Dedifferentiated amniotic fluid mesenchymal stem cell (primary cell): ENCODE results near the gene ENGASE.

Experiments
- DNase-seq: peaks from one replicate; pipeline ENCODE4 v3.0.0-alpha.2; 2016; ENCODE audit errors: extremely low spot score

Gene ENGASE

DNA sequence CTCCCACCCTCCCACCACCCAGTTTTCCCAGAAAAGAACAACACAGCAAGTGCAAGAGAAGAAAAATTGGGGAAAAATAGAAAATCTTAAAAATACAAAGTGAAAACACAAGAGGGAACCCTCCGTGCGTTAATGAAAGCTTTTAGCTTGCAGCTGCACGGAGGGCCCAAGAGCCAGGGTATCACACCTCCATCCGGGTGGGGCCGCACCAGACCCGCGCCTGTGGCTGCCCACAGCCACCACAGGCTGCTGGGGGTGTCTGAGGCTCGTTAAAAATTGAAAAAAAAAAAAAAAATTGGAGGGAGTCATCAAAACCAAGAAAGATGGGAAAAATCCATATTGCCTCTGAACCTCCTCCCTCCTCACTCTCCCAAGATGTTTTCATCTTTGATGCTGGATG is 18.6 kb downstream of the ENGASE start:
- DNase-seq, result no peak

GRCh38 chr17:79094261-79094660 is 19.6 kb downstream of the ENGASE start:
- DNase-seq, result no peak

DNA sequence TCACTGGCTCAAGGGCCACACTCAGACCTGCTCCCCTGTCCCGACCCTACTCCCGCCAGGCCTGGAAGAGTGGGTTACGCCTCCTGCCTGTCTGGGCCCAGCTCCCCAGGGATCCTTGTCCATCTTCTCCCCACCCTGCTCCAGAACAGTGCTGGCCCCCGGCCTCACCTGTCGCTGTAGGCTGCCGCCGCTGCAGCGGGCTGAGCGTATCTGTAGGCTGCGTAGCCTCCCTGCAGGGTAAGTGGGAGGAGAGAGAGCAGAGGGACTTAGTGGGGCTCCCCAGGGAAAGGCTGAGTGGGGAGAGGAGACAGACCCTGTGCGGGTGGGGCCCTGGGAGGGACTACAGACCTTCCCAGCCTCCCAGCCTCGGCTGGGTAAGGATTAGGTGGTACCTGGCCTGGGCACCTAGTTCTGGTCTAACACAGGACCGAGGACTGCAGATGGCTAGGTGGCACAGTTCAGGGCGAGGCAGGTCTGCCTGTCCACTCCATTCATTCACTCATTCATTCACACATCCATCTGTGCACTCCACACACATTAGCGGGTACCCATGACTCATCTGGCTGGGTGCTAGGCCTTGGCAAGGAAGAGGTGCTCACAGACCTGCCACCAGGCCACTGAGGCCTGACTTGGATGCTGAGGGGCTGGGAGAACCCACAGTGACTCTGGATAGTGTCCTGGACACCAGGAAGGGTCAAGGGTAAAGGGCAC is 20.9 kb downstream of the ENGASE start:
- no peak for DNase-seq

- DNase-seq, result no peak
Observed at GRCh38 chr17:79096477-79096876, 21.9 kb downstream of the ENGASE start.

- DNase-seq, result no peak
Observed at GRCh38 chr17:79097226-79098055, 22.8 kb downstream of the ENGASE start.

- no peak for DNase-seq
Observed at GRCh38 chr17:79098282-79098867, 23.8 kb downstream of the ENGASE start.

- no peak for DNase-seq
Observed at GRCh38 chr17:79100405-79100804, 25.8 kb downstream of the ENGASE start.

- DNase-seq, result no peak
Observed at GRCh38 chr17:79101111-79101673, 26.6 kb downstream of the ENGASE start.

DNA sequence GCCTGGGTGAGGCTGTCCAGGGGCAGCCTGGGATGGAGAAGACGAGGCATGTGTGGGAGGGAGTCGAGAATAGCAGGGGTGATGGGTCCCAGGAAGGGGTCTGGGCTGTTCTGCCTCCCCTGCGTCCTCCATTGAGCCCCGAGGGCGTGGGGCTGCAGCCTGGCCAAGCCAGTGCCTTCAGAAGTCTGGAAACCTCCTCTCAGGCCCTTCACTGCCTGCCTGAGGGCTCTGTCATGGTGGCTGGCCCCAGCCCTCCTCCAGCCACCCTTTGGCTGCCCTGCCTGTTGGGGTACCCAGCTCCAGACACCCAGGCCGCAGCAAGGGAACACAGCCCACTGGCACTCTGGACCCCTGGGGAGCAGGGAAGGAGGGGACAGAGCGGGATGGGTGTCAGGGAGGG is 27.6 kb downstream of the ENGASE start:
- DNase-seq, result no peak

- DNase-seq, result no peak
Observed at GRCh38 chr17:79104898-79105600, 30.4 kb downstream of the ENGASE start.

GRCh38 chr17:79105937-79106336 is 31.3 kb downstream of the ENGASE start:
- DNase-seq, result no peak

- DNase-seq, result no peak
Observed at GRCh38 chr17:79106958-79107357, 32.3 kb downstream of the ENGASE start.

DNA sequence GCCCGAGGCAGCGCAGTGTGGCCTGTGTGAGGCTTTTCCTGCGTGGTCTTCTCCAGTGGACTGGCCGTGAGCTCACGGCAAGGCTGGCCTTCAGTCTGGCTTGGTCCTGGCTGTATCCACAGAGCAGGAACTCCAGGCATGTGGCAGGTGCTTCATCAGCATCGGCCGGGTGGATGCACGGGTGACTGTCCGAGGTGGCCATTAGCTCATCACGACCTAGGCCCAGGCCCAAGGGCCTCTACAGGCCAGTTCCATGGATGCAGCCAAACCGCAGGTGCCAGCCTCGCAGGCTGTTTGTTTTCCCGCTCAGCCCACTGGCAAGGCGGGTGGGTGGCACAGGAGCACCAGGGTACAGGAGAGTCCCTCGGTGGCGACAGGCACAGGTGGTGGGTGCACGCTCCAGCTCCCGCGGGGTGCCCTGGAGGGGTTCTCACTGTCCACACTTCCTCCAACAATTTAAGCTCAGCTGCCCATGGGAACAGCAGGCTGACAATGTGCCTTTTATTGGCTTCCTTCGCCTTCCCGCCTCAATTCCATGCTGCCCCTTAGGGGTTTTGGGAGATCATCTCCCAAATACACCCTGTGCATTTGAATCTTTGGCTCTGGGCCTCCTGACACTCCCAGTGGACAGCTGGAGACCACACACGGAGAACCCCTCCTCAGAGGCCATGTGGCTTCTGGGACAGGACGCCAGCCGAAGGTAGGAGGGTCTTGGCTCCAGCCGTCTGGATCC is 33.0 kb downstream of the ENGASE start:
- no peak for DNase-seq

DNA sequence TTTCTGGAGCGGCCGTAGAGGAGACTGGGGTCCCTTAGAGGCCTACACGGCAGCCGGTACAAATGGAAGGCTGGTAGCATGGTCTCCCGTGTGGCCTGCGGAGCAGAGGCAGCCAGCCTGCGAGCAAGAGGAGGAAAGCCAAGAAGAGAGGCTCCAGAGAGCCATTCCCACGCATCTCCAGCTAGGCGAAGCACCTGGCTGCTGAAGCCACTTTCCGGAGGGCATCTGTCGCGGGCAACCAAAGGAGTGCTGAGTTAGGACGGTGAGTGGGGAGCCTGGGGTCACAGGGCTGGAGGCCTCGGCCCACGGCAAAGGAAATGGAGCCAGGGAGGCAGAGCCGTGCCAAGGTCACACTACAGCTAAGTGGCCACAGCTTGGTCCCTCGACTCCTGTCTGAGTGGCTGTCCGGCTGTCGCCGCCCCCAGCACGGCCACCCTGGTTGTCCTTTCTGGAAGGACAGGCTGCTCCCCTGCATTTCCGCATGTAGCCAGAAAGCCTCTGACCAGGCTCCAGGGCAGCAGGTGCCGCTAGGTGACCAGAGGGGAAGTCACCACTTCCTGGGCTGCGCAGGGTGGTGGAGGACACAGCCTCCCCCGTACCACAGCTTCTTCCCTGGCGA is 33.7 kb downstream of the ENGASE start:
- no peak for DNase-seq

GRCh38 chr17:79108870-79109269 is 34.2 kb downstream of the ENGASE start:
- no peak for DNase-seq

- DNase-seq, result no peak
Observed at GRCh38 chr17:79109584-79109983, 35.0 kb downstream of the ENGASE start.

DNA sequence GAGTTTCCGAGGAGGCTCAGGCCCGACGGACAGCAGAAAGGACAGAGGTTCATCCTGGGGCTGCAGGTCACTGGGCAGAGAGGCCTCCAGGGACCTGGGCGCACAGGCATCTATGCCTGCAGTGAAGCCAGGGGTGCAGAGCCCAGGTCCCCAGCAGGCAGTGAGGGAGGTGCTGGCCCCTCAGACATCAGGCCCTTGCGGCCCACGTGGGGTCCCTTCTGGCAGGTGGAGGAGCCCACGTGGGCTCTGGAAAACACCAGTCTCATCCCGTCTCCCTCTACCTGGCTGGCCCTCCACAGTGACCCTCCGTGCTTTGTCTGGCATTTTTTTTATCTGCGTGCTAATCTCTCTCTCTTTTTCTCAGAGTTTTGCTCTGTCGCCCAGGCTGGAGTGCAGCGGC is 36.5 kb downstream of the ENGASE start:
- no peak for DNase-seq

GRCh38 chr17:79112471-79112870 is 37.8 kb downstream of the ENGASE start:
- DNase-seq, result no peak

GRCh38 chr17:79113699-79114457 is 39.3 kb downstream of the ENGASE start:
- DNase-seq, result no peak
